Measurements from ENCODE around the gene GFY.

Gene GFY

DNA sequence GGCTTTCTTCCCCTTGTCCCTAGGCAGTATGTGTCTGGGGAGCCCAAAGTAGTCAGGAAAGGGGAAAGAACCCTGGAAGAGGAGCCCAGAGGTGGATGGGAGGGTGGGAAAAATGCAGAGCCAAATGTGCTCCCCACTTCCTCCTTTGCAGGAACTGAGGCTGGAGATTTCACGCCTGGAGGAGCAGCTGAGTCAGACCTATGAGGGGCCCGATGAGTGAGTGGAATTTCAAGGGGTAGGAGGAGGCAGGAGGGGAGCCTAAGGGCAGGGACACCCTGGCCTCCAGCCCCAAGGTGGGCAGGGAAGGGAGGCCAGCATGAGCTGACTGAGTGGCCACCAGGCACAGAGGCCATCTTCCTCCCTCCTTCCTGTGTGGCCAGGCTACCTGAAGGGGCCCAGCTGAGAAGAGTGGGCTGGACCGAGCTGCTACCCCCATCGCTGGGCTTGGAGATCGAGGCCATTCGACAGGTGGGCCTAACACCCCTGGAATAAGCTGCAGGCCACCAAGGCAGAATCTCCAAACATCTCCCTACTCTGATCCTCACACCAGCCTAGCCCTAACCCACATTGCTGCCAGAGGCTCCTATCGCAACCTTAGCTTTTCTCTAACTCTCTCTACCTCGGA is 16.3 kb upstream of the GFY start:
- peak in 1 of 2 donors; percentile 21 for ATAC-seq

- ATAC-seq, result peak in 1 of 2 donors; percentile 41
These were observed 15.7 kb upstream of the GFY start for GRCh38 chr19:49409441-49410029.

- no peak for ATAC-seq
These were observed 13.4 kb upstream of the GFY start for GRCh38 chr19:49411681-49412326.

DNA sequence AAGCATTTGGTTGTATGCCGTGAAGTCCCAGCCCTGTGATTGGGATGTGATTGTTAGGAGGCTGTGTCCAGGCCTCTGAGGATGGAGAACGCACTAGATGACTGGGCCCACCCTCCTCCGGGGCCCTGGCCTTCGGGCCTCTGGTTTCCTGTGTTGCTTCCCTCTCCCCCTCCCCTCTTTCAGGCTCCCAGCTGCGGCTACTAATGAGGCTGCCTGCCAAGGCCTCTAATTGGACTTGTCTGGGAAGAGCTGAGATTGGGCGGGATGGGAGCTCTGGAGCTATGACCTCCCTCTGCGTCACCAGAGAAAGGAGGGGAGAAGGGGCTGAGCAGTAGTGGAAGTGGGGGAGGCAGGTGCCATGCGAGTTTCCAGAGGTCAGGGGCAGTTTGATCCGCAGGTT is 11.8 kb upstream of the GFY start:
- ATAC-seq, result no peak

GRCh38 chr19:49414256-49414655 is 10.9 kb upstream of the GFY start:
- no peak for ATAC-seq

DNA sequence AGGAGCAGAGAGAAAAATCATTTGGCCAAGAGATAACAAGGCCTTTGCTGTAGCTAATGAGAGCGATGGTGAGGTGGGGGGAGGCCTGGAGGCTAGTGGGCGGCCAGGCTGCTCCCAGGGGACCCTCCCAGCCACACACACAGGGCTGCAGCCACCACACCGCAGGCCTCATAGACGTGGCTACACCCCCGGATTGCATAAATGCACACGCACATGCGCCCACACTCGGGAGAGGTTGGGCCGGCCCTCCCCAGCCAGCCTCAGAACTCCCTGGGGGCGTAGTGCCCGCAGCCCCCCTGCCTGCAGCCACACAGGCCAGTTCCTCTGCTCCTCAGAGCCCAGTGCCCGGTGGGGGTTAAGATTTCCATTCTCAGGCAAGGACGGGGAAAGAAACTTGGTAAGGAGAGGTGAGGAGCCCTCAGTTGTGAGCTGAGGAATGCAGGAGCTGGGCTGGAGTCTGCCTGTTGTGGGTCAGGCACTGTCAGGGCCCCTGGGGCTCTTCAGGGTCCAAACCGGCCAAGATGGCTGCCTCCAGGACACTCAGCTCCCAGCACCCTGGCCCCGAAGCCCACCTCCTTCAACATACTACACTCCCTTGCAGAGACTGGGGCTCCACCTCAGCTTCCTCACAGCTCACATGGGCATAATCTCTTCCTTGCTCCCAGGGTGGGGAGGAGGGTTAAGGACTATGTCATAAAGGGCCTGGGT is 9.9 kb upstream of the GFY start:
- ATAC-seq, result no peak

DNA sequence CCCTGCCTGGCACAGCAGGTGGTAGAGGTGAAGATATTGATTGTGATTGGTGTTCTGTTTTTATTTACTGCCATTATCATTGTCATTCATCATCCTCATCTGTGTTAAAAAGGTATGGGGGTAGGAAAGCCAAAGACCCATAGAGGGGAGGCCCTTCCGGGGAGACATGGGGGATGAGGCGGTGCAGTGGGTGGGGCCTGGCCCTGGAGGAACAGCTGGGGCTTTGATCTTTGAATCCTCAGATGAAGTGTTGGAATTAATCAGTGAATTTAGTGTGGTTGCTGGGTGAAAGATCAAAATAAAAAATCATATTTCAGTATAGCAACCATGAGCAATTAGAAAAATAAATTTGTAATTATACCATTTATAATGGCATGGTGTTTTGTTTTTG is 9.4 kb upstream of the GFY start:
- no peak for ATAC-seq

DNA sequence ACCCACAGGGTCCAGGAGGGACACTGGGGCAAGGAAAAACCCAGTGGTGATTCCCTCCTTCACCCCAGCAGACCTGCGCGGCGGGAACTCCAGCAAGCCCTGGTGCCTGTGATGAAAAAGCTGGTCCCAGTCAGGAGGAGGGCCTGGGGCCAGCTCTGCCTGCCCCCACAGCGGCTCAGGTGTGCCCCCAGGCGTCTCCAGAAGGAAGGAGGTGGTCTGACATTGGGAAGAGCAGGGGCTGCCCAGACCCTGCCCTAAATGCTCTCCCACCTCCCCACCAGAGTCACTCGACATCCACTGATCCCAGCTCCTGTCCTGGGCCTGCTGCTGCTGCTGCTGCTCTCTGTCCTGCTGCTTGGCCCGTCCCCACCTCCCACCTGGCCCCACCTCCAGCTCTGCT is 8.1 kb upstream of the GFY start:
- ATAC-seq, result no peak

DNA sequence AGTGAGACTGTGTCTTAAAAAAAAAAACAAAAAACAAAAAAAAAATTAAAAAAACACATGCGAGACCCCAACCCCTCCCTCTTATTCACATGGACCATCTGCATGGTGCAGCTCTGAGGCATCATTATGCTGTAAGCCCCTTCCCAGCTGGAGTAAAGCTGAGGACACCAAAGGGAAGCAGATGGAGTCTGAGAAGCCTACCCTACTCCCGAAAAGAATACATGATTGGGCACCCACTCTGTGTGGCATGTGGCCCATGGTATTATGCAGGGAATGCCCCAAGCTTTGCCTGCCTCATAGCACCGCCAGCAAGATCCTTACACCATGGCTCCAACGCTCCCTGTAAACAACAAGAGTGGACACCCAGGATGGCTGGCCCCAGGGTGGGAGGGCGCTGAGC is 6.7 kb upstream of the GFY start:
- no peak for ATAC-seq

DNA sequence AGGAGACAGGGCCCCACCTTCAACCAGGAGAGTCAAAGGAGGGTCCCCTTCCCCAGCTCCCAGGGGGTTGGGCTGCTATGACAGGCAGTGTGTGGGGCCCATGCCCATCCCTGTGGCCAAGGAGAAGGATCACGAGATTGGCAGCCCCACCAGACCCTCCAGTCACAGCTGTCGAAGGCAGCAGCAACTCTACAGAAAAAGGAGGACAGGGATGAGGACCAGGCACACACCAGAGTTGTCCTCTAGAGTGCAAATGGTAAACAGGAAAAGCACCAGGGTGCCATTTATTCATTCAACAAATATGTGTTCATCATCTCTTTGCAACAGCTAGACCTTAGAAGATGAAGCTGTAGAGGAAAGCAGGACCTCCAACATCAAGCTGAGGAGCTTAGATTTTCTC is 6.0 kb upstream of the GFY start:
- no peak for ATAC-seq

DNA sequence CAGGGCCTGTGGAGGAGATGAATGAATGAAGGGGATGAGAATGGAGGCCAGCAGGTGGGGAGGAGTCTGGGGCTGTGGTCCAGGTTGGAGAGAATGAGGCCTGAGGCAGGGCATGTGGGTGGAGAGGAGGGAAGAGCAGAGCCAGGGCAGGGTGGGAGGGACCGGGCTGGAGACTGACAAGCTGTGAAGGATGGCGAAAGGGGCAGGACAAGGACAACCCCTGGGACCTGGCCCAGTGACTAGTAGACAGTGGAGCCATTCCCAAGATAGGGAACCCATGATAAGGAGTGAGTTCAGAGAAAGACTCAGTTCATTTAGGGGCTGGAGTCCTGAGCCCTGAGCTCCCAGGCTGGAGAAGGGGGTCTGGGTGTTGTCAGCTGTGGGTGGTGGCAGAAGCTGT is 5.0 kb upstream of the GFY start:
- no peak for ATAC-seq

- no peak for ATAC-seq
These were observed 3.9 kb upstream of the GFY start for GRCh38 chr19:49421039-49421877.

- no peak for ATAC-seq
These were observed 3.3 kb upstream of the GFY start for GRCh38 chr19:49421878-49422202.

- ATAC-seq, result peak; percentile 37 to 49
These were observed 2.6 kb upstream of the GFY start for GRCh38 chr19:49422407-49423070.

- ATAC-seq, result no peak
These were observed 1.9 kb upstream of the GFY start, which contains the start of gene PTH2 for GRCh38 chr19:49423071-49423984. PTH2 (minus strand) TSS chr19:49423441; CDS start chr19:49423339, 102 bp downstream.

- no peak for ATAC-seq
These were observed 1.2 kb upstream of the GFY start for GRCh38 chr19:49423985-49424303.

DNA sequence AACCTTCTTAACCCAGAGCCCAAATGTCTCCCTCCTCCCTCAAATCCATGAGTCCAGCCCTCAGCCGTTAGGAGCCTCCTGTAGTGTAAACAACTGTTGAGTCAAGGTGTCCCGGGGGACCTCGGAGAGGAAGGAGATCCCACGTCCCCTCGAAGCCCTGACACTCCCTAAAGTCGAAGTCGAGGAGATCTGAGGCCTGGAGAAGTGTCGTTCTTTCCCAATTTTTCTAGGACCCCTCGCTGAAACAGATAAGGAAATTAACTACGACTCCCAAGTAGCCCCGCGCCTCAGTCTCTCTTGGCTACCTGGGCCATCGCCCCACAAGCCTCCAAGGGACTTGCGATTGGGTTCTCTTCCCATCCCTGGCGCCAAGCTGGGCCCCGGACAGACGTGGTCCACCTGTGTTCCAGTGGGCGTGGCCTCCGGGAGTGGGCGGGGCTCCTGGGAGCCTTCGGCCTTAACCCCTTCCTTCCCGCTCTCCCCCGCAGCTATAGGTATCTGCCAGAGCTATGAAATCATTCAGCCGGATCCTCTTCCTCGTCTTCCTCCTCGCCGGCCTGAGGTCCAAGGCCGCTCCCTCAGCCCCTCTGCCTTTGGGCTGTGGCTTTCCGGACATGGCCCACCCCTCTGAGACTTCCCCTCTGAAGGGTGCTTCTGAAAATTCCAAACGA is 869 bp downstream of the GFY start:
- no peak for ATAC-seq

- ATAC-seq, result no peak
These were observed 2.2 kb downstream of the GFY start for GRCh38 chr19:49427339-49427738.

DNA sequence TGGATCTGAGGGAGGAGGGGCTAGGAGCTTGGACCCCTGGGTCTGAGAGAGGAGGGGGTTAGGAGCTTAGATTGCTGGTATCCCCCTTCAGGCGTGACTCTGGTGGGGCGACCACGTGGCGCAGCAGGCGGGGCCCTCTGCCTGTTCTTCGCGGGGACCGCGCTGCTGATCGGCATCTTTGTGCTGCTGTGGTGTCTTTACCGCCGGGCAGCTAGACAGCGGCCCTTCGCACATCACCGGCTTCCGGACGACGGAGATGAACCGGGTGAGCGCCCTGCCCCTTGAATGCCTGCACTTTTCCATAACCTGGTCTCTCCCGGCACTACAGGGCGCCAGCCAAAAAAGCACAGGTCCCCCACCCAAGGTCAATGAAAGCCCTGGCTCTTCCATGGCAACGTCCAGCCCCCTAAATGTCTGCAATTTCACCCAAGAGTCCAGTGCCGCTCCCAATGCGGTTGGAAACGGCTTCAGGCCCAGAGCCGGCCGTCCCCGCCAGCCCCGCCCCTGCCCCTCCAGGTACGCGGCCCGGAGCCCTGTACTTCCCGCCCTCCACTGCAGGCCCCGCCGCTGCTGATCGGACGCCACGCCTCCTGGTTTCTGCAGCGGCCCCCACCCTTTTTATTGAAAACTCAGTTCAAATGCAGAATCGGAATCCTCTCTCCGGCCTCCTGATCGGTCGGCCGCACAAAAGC is 2.8 kb downstream of the GFY start:
- ATAC-seq, result peak in 1 of 2 donors; percentile 42
